OCI-LY1 (cell line): ENCODE data around the gene OAS3.

Experiments used
- H2AFZ ChIP-seq: fragments of 200-600 bp; sonication (generic), shearing (Covaris generic); 2 replicates; pipeline ENCODE4 v1.6.0; 2014; ENCODE audit warnings: antibody characterized with exemption, mild to moderate bottlenecking, low read length
- H3F3A ChIP-seq: fragments of 200-600 bp; sonication (generic), shearing (Covaris generic); 2 replicates; pipeline ENCODE4 v1.6.0; 2014; ENCODE audit warnings: mild to moderate bottlenecking, antibody characterized with exemption, low read length, moderate library complexity; ENCODE audit not compliant: insufficient read depth
- H3K27ac ChIP-seq: fragments of 200-600 bp; sonication (generic); 2 replicates; pipeline ENCODE4 v1.5.1; 2014; ENCODE audit warnings: low read length, mixed run types, mild to moderate bottlenecking, low read depth; ENCODE audit not compliant: poor library complexity, severe bottlenecking
- H3K27me3 ChIP-seq: fragments of 200-600 bp; sonication (generic); 2 replicates; pipeline ENCODE4 v1.6.0; 2014; ENCODE audit warnings: antibody characterized with exemption, mild to moderate bottlenecking, low read length, moderate library complexity; ENCODE audit not compliant: insufficient read depth
- H3K36me3 ChIP-seq: fragments of 200-600 bp; sonication (generic); 2 replicates; pipeline ENCODE4 v1.6.1; 2014; ENCODE audit warnings: mild to moderate bottlenecking, antibody characterized with exemption, low read length, moderate library complexity, mixed read lengths; ENCODE audit not compliant: insufficient read depth
- H3K4me1 ChIP-seq: fragments of 200-600 bp; sonication (generic); 2 replicates; pipeline ENCODE4 v1.5.1; 2014; ENCODE audit warnings: mild to moderate bottlenecking, low read length, moderate library complexity; ENCODE audit not compliant: insufficient read depth, severe bottlenecking
- H3K4me2 ChIP-seq: fragments of 200-600 bp; sonication (generic), shearing (Covaris generic); 2 replicates; pipeline ENCODE4 v1.6.1; 2014; ENCODE audit warnings: low read length
- H3K4me3 ChIP-seq: fragments of 200-600 bp; sonication (generic); 2 replicates; pipeline ENCODE4 v1.5.1; 2014; ENCODE audit warnings: low read length, low read depth, mild to moderate bottlenecking, mixed read lengths; ENCODE audit not compliant: poor library complexity, severe bottlenecking
- H3K79me2 ChIP-seq: fragments of 200-600 bp; shearing (Covaris generic); 2 replicates; pipeline ENCODE4 v1.6.1; 2016; ENCODE audit warnings: mixed run types, low read length, mixed read lengths; ENCODE audit not compliant: insufficient read depth
- H3K9ac ChIP-seq: fragments of 200-600 bp; sonication (generic), shearing (Covaris generic); 2 replicates; pipeline ENCODE4 v1.6.1; 2014; ENCODE audit warnings: mild to moderate bottlenecking, low read length, mixed read lengths
- H3K9me2 ChIP-seq: fragments of 200-600 bp; sonication (generic), shearing (Covaris generic); 2 replicates; pipeline ENCODE4 v1.6.1; 2014; ENCODE audit warnings: low read depth, mild to moderate bottlenecking, low read length, mixed read lengths
- H3K9me3 ChIP-seq: fragments of 200-600 bp; shearing (Covaris generic); 2 replicates; pipeline ENCODE4 v1.6.1; 2014; ENCODE audit warnings: low read length, mixed read lengths
- H4K20me1 ChIP-seq: fragments of 200-600 bp; sonication (generic), shearing (Covaris generic); 2 replicates; pipeline ENCODE4 v1.6.0; 2016; ENCODE audit warnings: mild to moderate bottlenecking, low read length; ENCODE audit not compliant: insufficient read depth
- EZH2 ChIP-seq: fragments of 200-600 bp; sonication (generic), shearing (Covaris generic); IDR thresholded peaks from 2 replicates; pipeline ENCODE4 v1.8.0; 2017; ENCODE audit warnings: borderline replicate concordance, mixed run types, mild to moderate bottlenecking, antibody characterized with exemption, low read length, moderate library complexity, mixed read lengths
- TF ChIP-seq, protein P1 (sequence below): fragments of 200-600 bp; sonication (generic), shearing (Covaris generic); IDR thresholded peaks from 2 replicates; pipeline ENCODE4 v1.5.1; 2017; ENCODE audit warnings: mild to moderate bottlenecking, antibody characterized with exemption, low read length, moderate library complexity, mixed read lengths

The OAS3 gene

DNA sequence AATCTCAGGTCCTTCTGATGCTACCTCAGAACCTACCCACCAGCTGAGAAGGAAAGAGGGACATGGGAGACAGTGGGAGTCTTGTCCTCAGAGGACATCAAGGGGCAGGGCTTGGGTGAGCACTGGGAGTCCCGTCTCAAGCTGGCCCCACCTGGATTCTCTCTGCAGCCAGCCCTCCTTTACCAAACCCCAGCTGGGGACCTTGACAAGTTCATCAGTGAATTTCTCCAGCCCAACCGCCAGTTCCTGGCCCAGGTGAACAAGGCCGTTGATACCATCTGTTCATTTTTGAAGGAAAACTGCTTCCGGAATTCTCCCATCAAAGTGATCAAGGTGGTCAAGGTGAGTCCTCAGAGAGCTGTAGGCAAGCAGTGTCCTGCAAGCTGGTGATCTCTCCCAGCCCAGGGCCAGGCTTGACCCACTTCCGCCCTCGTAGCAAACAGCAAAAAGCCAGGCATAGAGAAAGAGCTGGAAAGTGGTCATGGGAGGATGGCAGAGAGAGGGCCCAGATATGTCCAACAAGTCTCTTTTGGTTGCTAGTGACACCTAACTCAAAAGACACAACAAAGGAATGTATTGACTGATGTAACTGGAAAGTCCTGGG lies 25.9 kb downstream of the OAS3 start:
- no peaks in the 10 kb centered on the region for H3K79me2 ChIP-seq
- H3K4me1 ChIP-seq = peaks cover 6% of the 10 kb centered on the region
- no peaks in the 10 kb centered on the region for H3K9me3 ChIP-seq
- no peaks in the 10 kb centered on the region for H3F3A ChIP-seq
- H3K36me3 ChIP-seq = no peaks in the 10 kb centered on the region; the same call in 1 of the 2 replicates
- no peak overlapping the region for H2AFZ ChIP-seq
- H3K9me2 ChIP-seq = no peaks in the 10 kb centered on the region
- H3K27ac ChIP-seq = no peak overlapping the region
- no peaks in the 10 kb centered on the region for H3K27me3 ChIP-seq
- no peak overlapping the region for H3K4me3 ChIP-seq
- no peak overlapping the region for H3K4me2 ChIP-seq
- H4K20me1 ChIP-seq = no peaks in the 10 kb centered on the region
- no peak for TF ChIP-seq EZH2
- TF ChIP-seq, protein P1, sequence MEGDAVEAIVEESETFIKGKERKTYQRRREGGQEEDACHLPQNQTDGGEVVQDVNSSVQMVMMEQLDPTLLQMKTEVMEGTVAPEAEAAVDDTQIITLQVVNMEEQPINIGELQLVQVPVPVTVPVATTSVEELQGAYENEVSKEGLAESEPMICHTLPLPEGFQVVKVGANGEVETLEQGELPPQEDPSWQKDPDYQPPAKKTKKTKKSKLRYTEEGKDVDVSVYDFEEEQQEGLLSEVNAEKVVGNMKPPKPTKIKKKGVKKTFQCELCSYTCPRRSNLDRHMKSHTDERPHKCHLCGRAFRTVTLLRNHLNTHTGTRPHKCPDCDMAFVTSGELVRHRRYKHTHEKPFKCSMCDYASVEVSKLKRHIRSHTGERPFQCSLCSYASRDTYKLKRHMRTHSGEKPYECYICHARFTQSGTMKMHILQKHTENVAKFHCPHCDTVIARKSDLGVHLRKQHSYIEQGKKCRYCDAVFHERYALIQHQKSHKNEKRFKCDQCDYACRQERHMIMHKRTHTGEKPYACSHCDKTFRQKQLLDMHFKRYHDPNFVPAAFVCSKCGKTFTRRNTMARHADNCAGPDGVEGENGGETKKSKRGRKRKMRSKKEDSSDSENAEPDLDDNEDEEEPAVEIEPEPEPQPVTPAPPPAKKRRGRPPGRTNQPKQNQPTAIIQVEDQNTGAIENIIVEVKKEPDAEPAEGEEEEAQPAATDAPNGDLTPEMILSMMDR = no peak
- H3K9ac ChIP-seq = no peak overlapping the region

DNA sequence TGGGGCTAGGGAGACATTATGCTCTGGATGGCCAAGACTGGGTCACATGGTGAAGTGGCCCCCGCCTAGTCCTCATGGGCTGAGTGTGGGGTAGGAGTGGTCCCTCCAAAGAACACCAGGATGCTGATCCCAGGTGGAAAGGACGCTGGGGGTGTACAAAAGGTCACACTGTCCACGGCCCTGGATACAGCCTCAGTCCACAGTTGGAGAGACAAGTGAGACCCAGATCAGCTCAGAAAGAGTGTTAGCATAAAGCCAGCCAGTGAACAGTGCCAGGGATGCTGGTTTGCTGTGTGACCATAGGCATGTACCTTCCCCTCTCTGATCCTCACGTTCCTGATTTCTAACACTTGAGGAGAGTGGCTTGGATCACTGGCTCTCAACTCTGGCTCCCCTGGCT lies 26.6 kb downstream of the OAS3 start:
- no peaks in the 10 kb centered on the region for H3K36me3 ChIP-seq
- no peaks in the 10 kb centered on the region for H4K20me1 ChIP-seq
- H3K27ac ChIP-seq = no peak overlapping the region
- H3K4me2 ChIP-seq = no peak overlapping the region
- H3K9ac ChIP-seq = no peak overlapping the region
- no peaks in the 10 kb centered on the region for H3K9me3 ChIP-seq
- TF ChIP-seq, protein P1 = no peak
- TF ChIP-seq EZH2 = no peak
- H3K4me3 ChIP-seq = no peak overlapping the region
- H3K27me3 ChIP-seq = no peaks in the 10 kb centered on the region
- no peaks in the 10 kb centered on the region for H3K9me2 ChIP-seq
- no peaks in the 10 kb centered on the region for H3K79me2 ChIP-seq
- H2AFZ ChIP-seq = no peak overlapping the region
- no peaks in the 10 kb centered on the region for H3F3A ChIP-seq
- peaks cover 6% of the 10 kb centered on the region for H3K4me1 ChIP-seq

DNA sequence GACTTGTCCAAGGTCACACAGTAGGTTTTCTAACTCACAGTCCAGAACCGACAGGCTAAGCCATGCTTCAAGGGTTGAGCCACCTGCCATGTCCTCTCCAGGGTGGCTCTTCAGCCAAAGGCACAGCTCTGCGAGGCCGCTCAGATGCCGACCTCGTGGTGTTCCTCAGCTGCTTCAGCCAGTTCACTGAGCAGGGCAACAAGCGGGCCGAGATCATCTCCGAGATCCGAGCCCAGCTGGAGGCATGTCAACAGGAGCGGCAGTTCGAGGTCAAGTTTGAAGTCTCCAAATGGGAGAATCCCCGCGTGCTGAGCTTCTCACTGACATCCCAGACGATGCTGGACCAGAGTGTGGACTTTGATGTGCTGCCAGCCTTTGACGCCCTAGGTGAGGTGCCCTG lies 27.4 kb downstream of the OAS3 start:
- no peaks in the 10 kb centered on the region for H3K36me3 ChIP-seq
- no peak overlapping the region for H3K4me2 ChIP-seq
- no peak overlapping the region for H3K9ac ChIP-seq
- no peaks in the 10 kb centered on the region for H3K27me3 ChIP-seq
- TF ChIP-seq EZH2 = no peak
- TF ChIP-seq, protein P1 = no peak
- H3K9me2 ChIP-seq = no peaks in the 10 kb centered on the region
- H3K4me1 ChIP-seq = peaks cover 6% of the 10 kb centered on the region
- no peak overlapping the region for H3K4me3 ChIP-seq
- H3K9me3 ChIP-seq = no peaks in the 10 kb centered on the region
- H3K27ac ChIP-seq = no peak overlapping the region
- no peaks in the 10 kb centered on the region for H3F3A ChIP-seq
- H4K20me1 ChIP-seq = no peaks in the 10 kb centered on the region
- no peaks in the 10 kb centered on the region for H3K79me2 ChIP-seq
- no peak overlapping the region for H2AFZ ChIP-seq
